H1 (cell line): ENCODE data around the gene S100A12. TPM values are rescaled to one million over a fixed set of nuclear protein-coding genes. Genes with fewer than 3 reads are reported as not detected.
A peak's percentile ranks its signal among the peaks of the same experiment; 100 is the strongest.

Experiments
- CTCF ChIA-PET: fragments of 300-600 bp; sonication (Branson Sonifier 250); formaldehyde crosslinking; loops from one replicate; lab custom pipeline; 2021; ENCODE audit not compliant: partially characterized antibody; lab: Charles Lee
- POLR2A ChIA-PET: fragments of 300-600 bp; sonication (Branson Sonifier 250); formaldehyde crosslinking; loops from one replicate; lab custom pipeline; 2021; ENCODE audit warnings: inconsistent platforms; ENCODE audit not compliant: partially characterized antibody; lab: Charles Lee
- DNase-seq, 2 experiments: peaks; one replicate each; pipeline versions ENCODE4 v3.0.0 to v3.0.0-alpha.2; 2010 to 2022; ENCODE audit warnings: low spot score in 2 of 2, low read depth in 1 of 2, mixed read lengths in 1 of 2
- FAIRE-seq: peaks from 2 replicates; lab custom pipeline; 2011; peaks lifted over from hg19 to GRCh38; lab: Jason Lieb, UNC
- H2AFZ ChIP-seq: 2 replicates; pipeline ENCODE4 v1.8.1; 2012; ENCODE audit warnings: low read length, inconsistent platforms
- H2AK5ac ChIP-seq: 2 replicates; pipeline ENCODE4 v1.6.1; 2013; ENCODE audit warnings: low read depth, low read length
- H2BK120ac ChIP-seq: replicated peaks from 2 replicates; pipeline ENCODE3; 2013; ENCODE audit warnings: low read depth, low read length, inconsistent platforms
- H2BK12ac ChIP-seq: 2 replicates; pipeline ENCODE4 v1.6.1; 2013; ENCODE audit warnings: low read depth, low read length
- H2BK15ac ChIP-seq: 2 replicates; pipeline ENCODE4 v1.6.1; 2013; ENCODE audit warnings: low read length
- H2BK20ac ChIP-seq: 2 replicates; pipeline ENCODE4 v1.6.1; 2013; ENCODE audit warnings: low read length
- H2BK5ac ChIP-seq: 2 replicates; pipeline ENCODE4 v1.6.1; 2013; ENCODE audit warnings: low read depth, low read length
- H3K14ac ChIP-seq: 2 replicates; pipeline ENCODE4 v1.6.1; 2013; ENCODE audit warnings: inconsistent platforms; ENCODE audit not compliant: insufficient read length
- H3K18ac ChIP-seq: 2 replicates; pipeline ENCODE4 v1.6.1; 2013; ENCODE audit warnings: low read length; ENCODE audit errors: extremely low read depth
- H3K23ac ChIP-seq: 2 replicates; pipeline ENCODE4 v1.6.1; 2013; ENCODE audit warnings: inconsistent platforms; ENCODE audit not compliant: insufficient read length
- H3K23me2 ChIP-seq: 2 replicates; pipeline ENCODE4 v1.6.1; 2013; ENCODE audit warnings: low read depth, low read length
- H3K27ac ChIP-seq: 2 replicates; pipeline ENCODE4 v1.6.1; 2011; ENCODE audit warnings: low read depth, low read length, inconsistent platforms
- H3K27me3 ChIP-seq, 4 experiments: replicated peaks in 1 of 4; 1 replicate in 1 of 4; 2 replicates in 3 of 4; pipeline versions ENCODE4 v1.6.1 to v1.8.1; 2011 to 2013; ENCODE audit warnings: low read length in 3 of 4, mild to moderate bottlenecking in 3 of 4, inconsistent platforms in 2 of 4, mixed read lengths in 2 of 4, moderate library complexity in 1 of 4; ENCODE audit not compliant: control insufficient read depth in 3 of 4, insufficient read depth in 3 of 4; ENCODE audit errors: extremely low read depth in 1 of 4
- H3K36me3 ChIP-seq, 4 experiments: 2 replicates each; pipeline versions ENCODE4 v1.6.1 to v1.8.1; 2011 to 2013; ENCODE audit warnings: mild to moderate bottlenecking in 4 of 4, low read length in 3 of 4, moderate library complexity in 2 of 4, control low read depth in 1 of 4, inconsistent platforms in 1 of 4; ENCODE audit not compliant: insufficient read depth in 4 of 4, control insufficient read depth in 2 of 4
- H3K4ac ChIP-seq: replicated peaks from 2 replicates; pipeline ENCODE3; 2013; ENCODE audit warnings: low read length, low read depth, mixed read lengths, inconsistent platforms; ENCODE audit not compliant: insufficient read length
- H3K4me1 ChIP-seq, 4 experiments: replicated peaks in 1 of 4; 1 replicate in 1 of 4; 2 replicates in 3 of 4; pipeline versions ENCODE4 v1.6.1 to v1.8.1; 2011 to 2013; ENCODE audit warnings: low read length in 3 of 4, inconsistent platforms in 2 of 4, mixed read lengths in 1 of 4; ENCODE audit not compliant: insufficient read depth in 4 of 4, control insufficient read depth in 3 of 4
- H3K4me2 ChIP-seq, 2 experiments: 2 replicates each; pipeline versions ENCODE4 v1.6.1 to v1.8.1; 2011 to 2013; ENCODE audit warnings: low read depth in 2 of 2, low read length in 2 of 2, control low read depth in 1 of 2, inconsistent platforms in 1 of 2, mild to moderate bottlenecking in 1 of 2; ENCODE audit not compliant: insufficient read depth in 1 of 2
- H3K4me3 ChIP-seq, 4 experiments: fragments of 200-600, 300-600 bp in 1 of 4; sonication (generic), shearing (Covaris generic), sonication (Bioruptor Twin) in 1 of 4; 2 replicates each; pipeline versions ENCODE4 v1.5.1 to v1.8.1; 2011 to 2016; ENCODE audit warnings: low read length in 4 of 4, low read depth in 3 of 4, control low read depth in 2 of 4, inconsistent platforms in 2 of 4, mild to moderate bottlenecking in 2 of 4, mixed read lengths in 1 of 4, moderate library complexity in 1 of 4; ENCODE audit not compliant: insufficient read depth in 2 of 4; ENCODE audit errors: extremely low read depth in 1 of 4
- H3K56ac ChIP-seq: replicated peaks from 2 replicates; pipeline ENCODE3; 2013; ENCODE audit warnings: low read depth, mild to moderate bottlenecking, mixed read lengths, low read length, inconsistent platforms; ENCODE audit not compliant: insufficient read length
- H3K79me1 ChIP-seq: 2 replicates; pipeline ENCODE4 v1.6.1; 2013; ENCODE audit warnings: low read depth, low read length, control low read depth
- H3K79me2 ChIP-seq, 2 experiments: 2 replicates each; pipeline versions ENCODE4 v1.6.1 to v1.8.1; 2012 to 2013; ENCODE audit warnings: low read length in 2 of 2, mild to moderate bottlenecking in 2 of 2, inconsistent platforms in 1 of 2; ENCODE audit not compliant: insufficient read depth in 2 of 2, control insufficient read depth in 1 of 2
- H3K9ac ChIP-seq, 4 experiments: replicated peaks in 1 of 4; 1 replicate in 1 of 4; 2 replicates in 3 of 4; pipeline versions ENCODE4 v1.6.1 to v1.8.1; 2011 to 2013; ENCODE audit warnings: low read depth in 3 of 4, low read length in 3 of 4, control low read depth in 2 of 4, mild to moderate bottlenecking in 2 of 4, moderate library complexity in 2 of 4, inconsistent platforms in 1 of 4; ENCODE audit errors: extremely low read depth in 1 of 4
- H3K9me3 ChIP-seq, 2 experiments: 2 replicates each; pipeline versions ENCODE4 v1.6.1 to v1.8.1; 2012 to 2013; ENCODE audit warnings: mild to moderate bottlenecking in 2 of 2, moderate library complexity in 2 of 2, control low read depth in 1 of 2, inconsistent platforms in 1 of 2, low read depth in 1 of 2, low read length in 1 of 2, mixed read lengths in 1 of 2; ENCODE audit not compliant: insufficient read depth in 2 of 2
- H4K20me1 ChIP-seq, 2 experiments: replicated peaks in 1 of 2; 2 replicates each; pipeline versions ENCODE3 to v1.8.1; 2011 to 2013; ENCODE audit warnings: inconsistent platforms in 2 of 2, low read length in 2 of 2, mild to moderate bottlenecking in 1 of 2; ENCODE audit not compliant: insufficient read depth in 2 of 2, control insufficient read depth in 1 of 2
- H4K5ac ChIP-seq: 2 replicates; pipeline ENCODE4 v1.6.1; 2013; ENCODE audit warnings: low read length, low read depth, mixed read lengths, inconsistent platforms; ENCODE audit not compliant: insufficient read length
- H4K8ac ChIP-seq: 2 replicates; pipeline ENCODE4 v1.8.0; 2013; ENCODE audit warnings: mild to moderate bottlenecking, moderate library complexity, low read length, inconsistent platforms; ENCODE audit not compliant: insufficient read depth; ENCODE audit errors: extremely low read depth
- H4K91ac ChIP-seq: replicated peaks from 2 replicates; pipeline ENCODE3; 2013; ENCODE audit warnings: low read length, mixed read lengths, inconsistent platforms; ENCODE audit not compliant: insufficient read length
- CBX5 ChIP-seq: fragments of 300-800, 300-1000 bp; sonication (generic); IDR thresholded peaks from 2 replicates; pipeline ENCODE4 v1.7.1; 2016; ENCODE audit warnings: antibody characterized with exemption, low read length, low read depth
- POLR2AphosphoS5 ChIP-seq: IDR thresholded peaks from 2 replicates; pipeline ENCODE4 v1.6.1; 2011; ENCODE audit warnings: low read depth, low read length
- SP4 ChIP-seq: IDR thresholded peaks from 2 replicates; pipeline ENCODE4 v1.6.1; 2012; ENCODE audit warnings: low read length, inconsistent platforms
- TAF1 ChIP-seq: IDR thresholded peaks from 2 replicates; pipeline ENCODE4 v1.6.1; 2011; ENCODE audit warnings: mild to moderate bottlenecking, low read depth, low read length
- ZNF274 ChIP-seq: IDR thresholded peaks from 2 replicates; pipeline ENCODE4 v1.7.0; 2012; ENCODE audit warnings: low read length, borderline replicate concordance; ENCODE audit errors: extremely low read depth
- WGBS, 2 experiments: shearing (Covaris generic) in 1 of 2; methylation state at CpG; one replicate each; pipeline versions ENCODE4 v1.1.6 to v1.1.7; 2013 to 2015; ENCODE audit warnings: low lambda C conversion rate in 2 of 2, mixed read lengths in 2 of 2, inconsistent platforms in 1 of 2, low coverage in 1 of 2, missing lambda C conversion rate in 1 of 2; ENCODE audit not compliant: insufficient replicate concordance in 2 of 2, insufficient coverage in 1 of 2, insufficient read length in 1 of 2; ENCODE audit errors: extremely low coverage in 1 of 2, missing lambda C conversion rate in 1 of 2; 5-methylcytosine and 5-hydroxymethylcytosine counted together
- polyA plus RNA-seq, 7 experiments: library from polyadenylated mRNA; depleted of rRNA in 3 of 7; stranded (reverse) in 5 of 7; unstranded in 2 of 7; fragments of >200 nt in 5 of 7; fragments of 200-250 nt in 2 of 7; gene quantifications; 1 replicate in 5 of 7; 2 replicates in 1 of 7; 4 replicates in 1 of 7; pipeline versions ENCODE4 v1.2.1 to v1.2.3, GENCODE V29; 2011 to 2013; ENCODE audit warnings: missing spikeins in 2 of 7, mixed read lengths in 2 of 7
- total RNA-seq: library from RNA; stranded (reverse); fragmentation: NEBNext Ultra II Directional; extraction: Animal tissue kit (Norgen Biotek cat#: 25700); gene quantifications from 2 replicates; pipeline ENCODE4 v1.2.1, GENCODE V29; 2021
- TF ChIP-seq, protein P1 (sequence below): IDR thresholded peaks from 2 replicates; pipeline ENCODE4 v1.6.1; 2011; ENCODE audit warnings: low read length, improper control_type of control experiment

Gene S100A12
- total and polyA plus RNA-seq, 2 of the 8 experiments (the other 6 are each of a cell fraction or from before 2014, with no cell fraction given) = not detected

GRCh38 chr1:153349363-153350320, 25.8 kb downstream of the S100A12 start:
- H2BK15ac ChIP-seq = no peak overlapping the region
- H3K4me1 ChIP-seq = no peaks in the 10 kb centered on the region
- H3K14ac ChIP-seq = no peak overlapping the region
- H3K23ac ChIP-seq = no peak overlapping the region
- no peaks in the 10 kb centered on the region for H3K79me1 ChIP-seq
- WGBS, 2 experiments = 75% methylated on average over 17 of the region's 17 CpGs; no CpG with 5 or more reads in 1 of the 2 experiments
- no peak overlapping the region for H2BK20ac ChIP-seq
- no peak overlapping the region for H4K91ac ChIP-seq
- CTCF ChIA-PET = interaction anchor here (0.7 to 8.5 kb wide), 7 partner anchors 14 to 268 kb away, joined by 3 to 360 read pairs (median 3); partner anchors contain the start of gene S100A12
- no peak overlapping the region for H3K18ac ChIP-seq
- no peaks in the 10 kb centered on the region for H3K27me3 ChIP-seq
- TF ChIP-seq, protein P1, sequence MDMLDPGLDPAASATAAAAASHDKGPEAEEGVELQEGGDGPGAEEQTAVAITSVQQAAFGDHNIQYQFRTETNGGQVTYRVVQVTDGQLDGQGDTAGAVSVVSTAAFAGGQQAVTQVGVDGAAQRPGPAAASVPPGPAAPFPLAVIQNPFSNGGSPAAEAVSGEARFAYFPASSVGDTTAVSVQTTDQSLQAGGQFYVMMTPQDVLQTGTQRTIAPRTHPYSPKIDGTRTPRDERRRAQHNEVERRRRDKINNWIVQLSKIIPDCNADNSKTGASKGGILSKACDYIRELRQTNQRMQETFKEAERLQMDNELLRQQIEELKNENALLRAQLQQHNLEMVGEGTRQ = no peak
- TF ChIP-seq SP4 (no peak), TAF1 (no peak), POLR2AphosphoS5 (no peak), CBX5 (no peak), ZNF274 (no peak)
- no peak overlapping the region for H4K5ac ChIP-seq
- no peak overlapping the region for H3K4me3 ChIP-seq
- H2AK5ac ChIP-seq = no peak overlapping the region
- H3K36me3 ChIP-seq = no peaks in the 10 kb centered on the region
- FAIRE-seq (no peak), DNase-seq (peak in 1 of 2 experiments; percentile 31)
- H3K9ac ChIP-seq = no peak overlapping the region
- H3K9me3 ChIP-seq = no peaks in the 10 kb centered on the region
- no peak overlapping the region for H3K4me2 ChIP-seq
- no peak overlapping the region for H2BK5ac ChIP-seq
- no peak overlapping the region for H3K56ac ChIP-seq
- H3K23me2 ChIP-seq = no peaks in the 10 kb centered on the region
- H2AFZ ChIP-seq = no peak overlapping the region
- H3K27ac ChIP-seq = no peak overlapping the region
- H4K8ac ChIP-seq = no peak overlapping the region; the same call in 1 of the 2 replicates
- H3K79me2 ChIP-seq = no peaks in the 10 kb centered on the region
- POLR2A ChIA-PET = no interaction called here
- no peaks in the 10 kb centered on the region for H4K20me1 ChIP-seq
- no peak overlapping the region for H2BK120ac ChIP-seq
- no peak overlapping the region for H3K4ac ChIP-seq
- no peak overlapping the region for H2BK12ac ChIP-seq
